ENCODE results near the gene MYO7A. TPM values are rescaled to one million over a fixed set of nuclear protein-coding genes. Genes with fewer than 3 reads are reported as not detected.

MYO7A gene
- total RNA-seq, 2 donors from 2014 or later: 15.2 to 22.7 TPM

- ATAC-seq (ENCODE audit: insufficient number of reproducible peaks, low FRiP score, low read depth) (no peak), DNase-seq (ENCODE audit: low spot score) (no peak)
- no peaks in the 10 kb centered on the region for H3K4me1 ChIP-seq (ENCODE audit: control insufficient read depth in 1 of 2, low read depth in 2 of 2)
- no peak overlapping the region for H3K4me3 ChIP-seq
- no peaks in the 10 kb centered on the region for H3K27me3 ChIP-seq (replicated peaks; ENCODE audit: insufficient read depth)
- no peak for TF ChIP-seq CTCF (IDR thresholded peaks at IDR 0.05)
- no peaks in the 10 kb centered on the region for H3K36me3 ChIP-seq
- peaks cover 4% of the 10 kb centered on the region for H3K9me3 ChIP-seq
- no peak overlapping the region for H3K27ac ChIP-seq
Measured at GRCh38 chr11:77249427-77249826, 121.4 kb downstream of the MYO7A start.

DNA sequence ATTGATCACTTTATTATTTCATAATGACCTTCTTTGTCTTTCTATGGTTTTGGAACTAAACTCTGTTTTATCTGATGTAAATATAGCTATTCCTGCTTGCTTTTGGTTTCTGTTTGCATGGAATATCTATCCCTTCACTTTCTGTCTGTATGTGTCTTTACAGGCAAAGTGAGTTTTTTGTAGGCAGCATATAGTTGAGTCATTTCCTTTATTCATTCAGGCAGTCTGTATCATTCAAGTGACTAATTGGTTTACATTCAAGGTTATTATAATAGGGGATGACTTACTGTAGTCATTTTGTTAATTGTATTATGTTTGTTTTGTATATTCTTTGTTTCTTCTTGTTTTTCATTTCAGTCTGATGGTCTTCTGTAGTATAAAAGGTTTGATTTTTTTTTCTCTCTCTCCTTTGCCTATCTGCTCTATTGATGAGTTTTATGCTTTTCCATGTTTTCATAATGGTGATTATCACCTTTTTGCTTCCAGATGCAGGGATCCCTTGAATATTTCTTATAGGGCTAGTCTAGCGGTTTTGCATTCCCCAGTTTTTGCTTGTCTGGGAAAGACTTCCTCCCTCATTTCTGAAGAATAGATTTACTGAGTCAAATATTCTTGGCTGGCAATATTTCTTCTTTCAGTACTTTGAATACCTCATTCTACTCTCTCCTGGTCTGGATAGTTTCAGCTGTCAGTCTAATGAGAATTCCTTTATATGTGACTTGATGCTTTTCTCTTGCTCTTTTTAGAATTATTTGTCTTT lies 123.0 kb downstream of the MYO7A start:
- no peaks in the 10 kb centered on the region for H3K4me1 ChIP-seq (ENCODE audit: control insufficient read depth in 1 of 2, low read depth in 2 of 2)
- no peak for TF ChIP-seq CTCF (IDR thresholded peaks at IDR 0.05)
- no peak overlapping the region for H3K27ac ChIP-seq
- H3K4me3 ChIP-seq: no peak overlapping the region
- no peaks in the 10 kb centered on the region for H3K36me3 ChIP-seq
- H3K27me3 ChIP-seq (replicated peaks; ENCODE audit: insufficient read depth): no peaks in the 10 kb centered on the region
- ATAC-seq (ENCODE audit: insufficient number of reproducible peaks, low FRiP score, low read depth) (no peak), DNase-seq (ENCODE audit: low spot score) (no peak)
- H3K9me3 ChIP-seq: peaks cover 4% of the 10 kb centered on the region

DNA sequence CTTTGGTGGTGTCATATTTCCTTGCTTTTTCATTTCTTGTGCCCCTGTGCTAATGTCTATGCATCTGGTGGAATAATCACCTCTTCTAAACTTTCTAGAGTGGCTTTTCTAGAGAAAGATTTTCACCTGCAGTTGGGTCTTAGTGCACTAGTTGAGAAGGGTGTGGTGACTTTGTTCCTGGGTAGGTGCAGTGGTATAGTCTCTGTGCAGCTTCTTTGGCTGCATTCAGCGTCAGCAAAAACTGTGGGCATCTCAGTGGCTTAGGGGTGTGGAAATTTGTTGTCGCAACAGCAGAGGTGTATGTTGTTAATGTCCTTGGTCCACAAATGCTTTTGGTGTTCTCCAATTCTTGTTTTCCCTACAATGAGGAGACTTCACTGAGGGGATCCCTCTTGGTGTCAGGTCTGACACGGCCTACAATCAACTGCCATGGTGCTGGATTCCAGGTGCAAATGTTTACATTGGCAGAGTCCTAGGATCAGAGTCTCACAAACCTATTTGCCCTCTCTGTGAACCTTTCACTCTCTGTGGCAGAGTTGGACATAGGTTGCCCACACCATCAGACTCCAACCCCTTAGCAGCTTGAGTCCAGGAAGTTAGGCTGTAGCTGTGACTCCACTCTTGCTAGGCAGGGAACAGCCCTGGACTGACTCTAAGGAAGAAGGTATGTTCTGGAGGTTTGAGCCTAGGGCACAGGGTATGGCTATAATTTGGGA lies 124.7 kb downstream of the MYO7A start:
- no peaks in the 10 kb centered on the region for H3K36me3 ChIP-seq
- peaks cover 4% of the 10 kb centered on the region for H3K9me3 ChIP-seq
- H3K27ac ChIP-seq: no peak overlapping the region
- no peaks in the 10 kb centered on the region for H3K27me3 ChIP-seq (replicated peaks; ENCODE audit: insufficient read depth)
- ATAC-seq (ENCODE audit: insufficient number of reproducible peaks, low FRiP score, low read depth) (no peak), DNase-seq (ENCODE audit: low spot score) (no peak)
- H3K4me3 ChIP-seq: no peak overlapping the region
- TF ChIP-seq CTCF (IDR thresholded peaks at IDR 0.05): no peak
- H3K4me1 ChIP-seq (ENCODE audit: control insufficient read depth in 1 of 2, low read depth in 2 of 2): no peaks in the 10 kb centered on the region

DNA sequence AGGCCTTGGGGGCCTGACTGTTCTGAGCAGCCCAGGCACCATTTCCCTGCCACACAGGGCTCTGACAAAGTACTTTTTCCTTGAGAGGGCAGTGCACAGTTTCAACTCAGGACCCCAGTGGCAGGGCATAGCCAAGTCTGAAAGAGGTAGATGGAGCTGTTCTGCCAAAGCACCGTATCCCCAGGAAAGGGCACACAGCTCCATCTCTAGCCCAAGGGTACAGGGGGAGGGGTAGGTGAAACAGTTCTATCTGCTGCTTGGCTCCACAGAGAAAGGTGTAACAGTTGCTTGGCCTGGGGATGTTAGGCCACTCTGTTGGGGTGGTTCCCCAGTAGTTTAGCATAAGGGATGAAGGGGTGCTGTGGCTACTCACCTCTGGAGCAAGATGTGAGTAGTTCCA lies 125.6 kb downstream of the MYO7A start:
- Histone ChIP-seq H3K4me1 (ENCODE audit: control insufficient read depth in 1 of 2, low read depth in 2 of 2) (no peaks in the 10 kb centered on the region), H3K27me3 (replicated peaks; ENCODE audit: insufficient read depth) (no peaks in the 10 kb centered on the region), H3K27ac (no peak overlapping the region), H3K36me3 (no peaks in the 10 kb centered on the region), H3K9me3 (peaks cover 4% of the 10 kb centered on the region), H3K4me3 (no peak overlapping the region)
- no peak for ATAC-seq (ENCODE audit: insufficient number of reproducible peaks, low FRiP score, low read depth)
- DNase-seq (ENCODE audit: low spot score): no peak
- TF ChIP-seq CTCF (IDR thresholded peaks at IDR 0.05): no peak

GRCh38 chr11:77259641-77260040 lies 131.6 kb downstream of the MYO7A start:
- H3K27ac ChIP-seq: no peak overlapping the region
- no peak for DNase-seq (ENCODE audit: low spot score)
- H3K4me3 ChIP-seq: no peak overlapping the region
- H3K4me1 ChIP-seq (ENCODE audit: control insufficient read depth in 1 of 2, low read depth in 2 of 2): no peaks in the 10 kb centered on the region
- H3K36me3 ChIP-seq: no peaks in the 10 kb centered on the region
- no peak for ATAC-seq (ENCODE audit: insufficient number of reproducible peaks, low FRiP score, low read depth)
- TF ChIP-seq CTCF (IDR thresholded peaks at IDR 0.05): no peak
- no peaks in the 10 kb centered on the region for H3K27me3 ChIP-seq (replicated peaks; ENCODE audit: insufficient read depth)
- H3K9me3 ChIP-seq: peaks cover 9% of the 10 kb centered on the region

Data from thoracic aorta (tissue), 2 donors.